Cardiac fibroblast (primary cell): ENCODE results near the gene MAPK14.

ENCODE experiments used
- DNase-seq, 2 donors: peaks; one replicate each; pipeline versions ENCODE4 v3.0.0 to v3.0.0-alpha.2; 2010; ENCODE audit warnings: low read depth in 2 of 2
- H3K4me3 ChIP-seq, 2 donors: replicated peaks in 1 of 2; 1 replicate in 1 of 2; 2 replicates in 1 of 2; pipeline ENCODE4 v1.5.1; 2011; ENCODE audit warnings: low read depth in 2 of 2, low read length in 2 of 2, mild to moderate bottlenecking in 2 of 2, moderate library complexity in 1 of 2
- CTCF ChIP-seq: IDR thresholded peaks from one replicate; pipeline ENCODE4 v1.5.1; 2011; ENCODE audit warnings: low read depth, mild to moderate bottlenecking, low read length, inconsistent platforms

Gene MAPK14

GRCh38 chr6:36109092-36109491, 81.5 kb downstream of the MAPK14 start:
- no peak for DNase-seq
- no peak for TF ChIP-seq CTCF
- H3K4me3 ChIP-seq = no peak overlapping the region

GRCh38 chr6:36110050-36110449, 82.4 kb downstream of the MAPK14 start:
- no peak for DNase-seq
- H3K4me3 ChIP-seq = no peak overlapping the region
- no peak for TF ChIP-seq CTCF

- TF ChIP-seq CTCF = no peak
- no peak for DNase-seq
- no peak overlapping the region for H3K4me3 ChIP-seq
Measured at GRCh38 chr6:36110863-36111262, 83.3 kb downstream of the MAPK14 start.

- no peak for TF ChIP-seq CTCF
- DNase-seq = no peak
- H3K4me3 ChIP-seq = no peak overlapping the region
Measured at GRCh38 chr6:36111526-36111925, 83.9 kb downstream of the MAPK14 start.

- H3K4me3 ChIP-seq = no peak overlapping the region
- DNase-seq = no peak
- TF ChIP-seq CTCF = no peak
Measured at GRCh38 chr6:36113049-36113448, 85.4 kb downstream of the MAPK14 start.

- no peak for TF ChIP-seq CTCF
- no peak for DNase-seq
- H3K4me3 ChIP-seq = no peak overlapping the region
Measured at GRCh38 chr6:36113703-36114102, 86.1 kb downstream of the MAPK14 start.

- no peak overlapping the region for H3K4me3 ChIP-seq
- DNase-seq = no peak
- TF ChIP-seq CTCF = no peak
Measured at GRCh38 chr6:36114798-36115408, 87.3 kb downstream of the MAPK14 start.
